Measurements from ENCODE around the gene IGFN1. TPM values are rescaled to one million over a fixed set of nuclear protein-coding genes. Genes with fewer than 3 reads are reported as not detected.

IGFN1 gene
- total and polyA plus RNA-seq, 2 of the 4 experiments (the other 2 are of a cell fraction) = 0.05 TPM; not detected in 1

DNA sequence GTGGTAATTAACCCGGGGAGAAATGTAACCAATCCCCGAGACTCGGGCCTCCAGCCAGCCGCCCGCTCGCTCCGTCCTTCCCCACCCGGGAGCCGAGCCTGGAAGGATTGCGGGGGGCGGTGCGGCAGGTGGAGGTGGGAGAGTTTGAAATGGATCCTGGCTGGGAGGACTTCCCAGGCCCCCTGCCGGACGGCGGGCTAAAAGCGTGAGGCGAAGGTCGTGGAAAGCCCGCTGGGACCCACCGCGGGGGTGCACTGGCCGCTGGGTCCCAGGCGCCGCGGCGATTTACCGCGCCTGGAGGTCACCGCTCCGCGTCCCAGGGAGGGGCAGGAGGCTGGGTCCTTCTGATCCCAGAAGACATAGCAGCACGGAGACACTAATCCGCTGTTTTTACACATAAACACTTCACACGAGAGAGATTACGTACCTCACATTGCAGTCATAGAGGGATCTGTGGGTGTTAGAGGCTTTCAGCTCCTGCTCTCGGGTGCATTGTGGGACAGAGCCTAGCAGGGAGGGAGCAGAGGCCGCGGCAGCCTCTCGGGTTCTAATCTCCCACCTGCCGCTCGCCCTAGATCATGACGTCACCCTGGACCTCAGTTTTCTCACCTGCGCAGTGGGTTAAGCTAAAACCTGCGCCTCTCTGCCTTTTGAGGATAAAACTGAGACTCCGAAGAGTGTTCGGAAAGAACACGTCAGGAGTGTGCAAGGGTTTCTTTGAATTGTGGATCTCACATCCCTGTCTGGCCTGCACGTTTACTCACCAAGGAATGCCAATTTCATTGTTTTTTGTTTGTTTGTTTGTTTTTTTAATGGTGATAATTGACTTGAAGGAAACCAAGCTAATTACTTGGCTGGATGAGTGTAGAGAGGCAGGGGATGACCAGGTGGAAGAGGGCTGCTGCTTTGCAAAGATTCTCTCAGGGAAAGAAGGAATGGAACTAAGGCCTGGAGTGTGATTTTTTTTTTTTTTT lies 19.3 kb upstream of the IGFN1 start:
- no peak overlapping the region for H4K5ac ChIP-seq (ENCODE audit: low read depth, low read length)

More for the DNA sequence above, 19.3 kb upstream of the IGFN1 start:
- no peaks in the 10 kb centered on the region for H3K36me3 ChIP-seq (ENCODE audit: control insufficient read depth, insufficient read depth, low read length)
- in situ Hi-C loops (cut with MboI; ENCODE audit: low sequenced_read_pairs) (no loop called here), intact Hi-C loops (cut with micrococcal nuclease) (no loop called here), dilution Hi-C loops (cut with HindIII; ENCODE audit: low sequenced_read_pairs, unreplicated experiment) (no loop called here)
- BruUV-seq (replicated peaks) = no TSS peak
- H3K4me3 ChIP-seq (ENCODE audit: insufficient read depth, low read depth, low read length) = peak overlapping the region; percentile 70
- peak overlapping the region in 1 of 2 experiments; percentile 29; a peak in 2 of 4 replicates for H4K8ac ChIP-seq (ENCODE audit: low read depth in 2 of 2, low read length in 2 of 2)
- no peaks in the 10 kb centered on the region for H4K20me1 ChIP-seq (ENCODE audit: insufficient read depth, low read length)
- 80% methylated on average over 1 of the region's 48 CpGs; no CpG with 5 or more reads in 1 of the 2 experiments for WGBS, 2 experiments (ENCODE audit: extremely low coverage in 2 of 2, insufficient read length in 1 of 2)
- H3K18ac ChIP-seq (ENCODE audit: low read depth, low read length) = no peak overlapping the region
- no peak overlapping the region; the same call in 1 of the 2 replicates for H2BK120ac ChIP-seq (ENCODE audit: low read depth, low read length)
- DNase-seq (peak; percentile 46), ATAC-seq (ENCODE audit: low read depth) (peak; percentile 53)
- H3K4ac ChIP-seq (ENCODE audit: low read depth, low read length) = peak overlapping the region; percentile 25; the same call in 1 of the 2 replicates
- H3K14ac ChIP-seq (replicated peaks; ENCODE audit: low read depth, low read length) = no peak overlapping the region
- 0 out of 2 replicates have a peak overlapping the region, but pooled peaks have one; percentile 40 for H2BK20ac ChIP-seq (ENCODE audit: low read depth, low read length)
- 0 out of 2 replicates have a peak, but pooled peaks cover 2% of the 10 kb centered on the region for H3K4me1 ChIP-seq (ENCODE audit: control insufficient read depth, insufficient read depth, low read length)
- peak overlapping the region; percentile 6; the same call in 1 of the 2 replicates for H3K27ac ChIP-seq (ENCODE audit: insufficient read depth, low read length)
- no peak overlapping the region for H4K91ac ChIP-seq (ENCODE audit: insufficient read depth, low read depth, low read length)
- peak overlapping the region; percentile 4 for H2AK9ac ChIP-seq (replicated peaks; ENCODE audit: low read depth, low read length, poor library complexity)
- H2BK5ac ChIP-seq (ENCODE audit: low read depth, low read length, poor library complexity, severe bottlenecking) = no peak overlapping the region
- H3K23ac ChIP-seq (ENCODE audit: low read depth, low read length) = 0 out of 2 replicates have a peak overlapping the region, but pooled peaks have one; percentile 25
- H3K27me3 ChIP-seq (ENCODE audit: control insufficient read depth, insufficient read depth, low read length) = peaks cover 7% of the 10 kb centered on the region
- ChIA-PET POLR2A (ENCODE audit: unreplicated experiment) (no interaction called here), CTCF (no interaction called here)
- no peaks in the 10 kb centered on the region for H3K9me3 ChIP-seq (ENCODE audit: control insufficient read depth, insufficient read depth, low read length)
- peak overlapping the region; percentile 24; the same call in 1 of the 2 replicates for H3K56ac ChIP-seq (ENCODE audit: extremely low read depth, insufficient read depth, low read length)
- H2AFZ ChIP-seq (replicated peaks; ENCODE audit: low read length, poor library complexity) = peak overlapping the region; percentile 93
- peak overlapping the region; percentile 92 for H3K4me2 ChIP-seq (ENCODE audit: low read depth, low read length)
- H2AK5ac ChIP-seq (ENCODE audit: low read depth, low read length) = no peak overlapping the region
- TF ChIP-seq, protein P1, sequence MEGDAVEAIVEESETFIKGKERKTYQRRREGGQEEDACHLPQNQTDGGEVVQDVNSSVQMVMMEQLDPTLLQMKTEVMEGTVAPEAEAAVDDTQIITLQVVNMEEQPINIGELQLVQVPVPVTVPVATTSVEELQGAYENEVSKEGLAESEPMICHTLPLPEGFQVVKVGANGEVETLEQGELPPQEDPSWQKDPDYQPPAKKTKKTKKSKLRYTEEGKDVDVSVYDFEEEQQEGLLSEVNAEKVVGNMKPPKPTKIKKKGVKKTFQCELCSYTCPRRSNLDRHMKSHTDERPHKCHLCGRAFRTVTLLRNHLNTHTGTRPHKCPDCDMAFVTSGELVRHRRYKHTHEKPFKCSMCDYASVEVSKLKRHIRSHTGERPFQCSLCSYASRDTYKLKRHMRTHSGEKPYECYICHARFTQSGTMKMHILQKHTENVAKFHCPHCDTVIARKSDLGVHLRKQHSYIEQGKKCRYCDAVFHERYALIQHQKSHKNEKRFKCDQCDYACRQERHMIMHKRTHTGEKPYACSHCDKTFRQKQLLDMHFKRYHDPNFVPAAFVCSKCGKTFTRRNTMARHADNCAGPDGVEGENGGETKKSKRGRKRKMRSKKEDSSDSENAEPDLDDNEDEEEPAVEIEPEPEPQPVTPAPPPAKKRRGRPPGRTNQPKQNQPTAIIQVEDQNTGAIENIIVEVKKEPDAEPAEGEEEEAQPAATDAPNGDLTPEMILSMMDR (conservative IDR thresholded peaks at IDR 0.05; ENCODE audit: low read depth, low read length) = peak; percentile 36
- TF ChIP-seq RCOR1 (IDR thresholded peaks at IDR 0.05; ENCODE audit: insufficient replicate concordance, low read length) (no peak), SMC3 (IDR thresholded peaks at IDR 0.05; ENCODE audit: low read depth, low read length) (no peak)
- H3K9ac ChIP-seq (ENCODE audit: low read depth, low read length) = peak overlapping the region; percentile 63
- no peaks in the 10 kb centered on the region for H3K79me1 ChIP-seq (ENCODE audit: low read depth in 1 of 2, low read length in 2 of 2)
- H3K9me1 ChIP-seq (ENCODE audit: insufficient read depth, low read length) = peaks cover 3% of the 10 kb centered on the region
- H2BK15ac ChIP-seq (ENCODE audit: low read depth, low read length) = no peak overlapping the region
